HL-60 (cell line): ENCODE data around the gene PTPN23.

Source experiments
- CTCF ChIP-seq: IDR thresholded peaks from one replicate; pipeline ENCODE4 v1.5.1; 2011; ENCODE audit warnings: low read length, control low read depth, inconsistent platforms; ENCODE audit not compliant: insufficient read depth
- POLR2AphosphoS5 ChIP-seq: IDR thresholded peaks from 2 replicates; pipeline ENCODE4 v1.6.1; 2012; ENCODE audit warnings: low read depth
- REST ChIP-seq: IDR thresholded peaks from 2 replicates; pipeline ENCODE4 v1.6.1; 2012; ENCODE audit warnings: low read depth; ENCODE audit not compliant: insufficient replicate concordance

- no peak for TF ChIP-seq CTCF
- TF ChIP-seq REST: no peak
- TF ChIP-seq POLR2AphosphoS5: no peak
Observed at GRCh38 chr3:47433796-47434195, 53.0 kb downstream of the PTPN23 start.
